Caco-2 (cell line): ENCODE results near the gene ISLR. TPM values are rescaled to one million over a fixed set of nuclear protein-coding genes. Genes with fewer than 3 reads are reported as not detected.

Source experiments
- BruUV-seq: library from RNA; stranded (reverse); fragments of 400-500 nt; replicated peaks from 2 replicates; lab custom pipeline; 2021; lab: Mats Ljungman, UMichigan
- CTCF ChIA-PET: fragments of 300-600 bp; sonication (Branson Sonifier 250); formaldehyde crosslinking; loops from one replicate; lab custom pipeline; 2022; ENCODE audit warnings: antibody characterized with exemption; lab: Charles Lee
- POLR2A ChIA-PET: fragments of 300-600 bp; sonication (Branson Sonifier 250); formaldehyde crosslinking; loops from one replicate; lab custom pipeline; 2022; ENCODE audit warnings: antibody characterized with exemption; lab: Charles Lee
- DNase-seq, 2 experiments: peaks; one replicate each; pipeline versions ENCODE4 v3.0.0 to v3.0.0-alpha.2; 2020 to 2022
- H3K27me3 ChIP-seq: replicated peaks from 2 replicates; pipeline ENCODE4 v1.6.0; 2011; ENCODE audit warnings: low read length; ENCODE audit not compliant: control insufficient read depth, insufficient read depth
- H3K36me3 ChIP-seq: 2 replicates; pipeline ENCODE4 v1.5.1; 2011; ENCODE audit warnings: low read length; ENCODE audit not compliant: control insufficient read depth, insufficient read depth
- H3K4me1 ChIP-seq: fragments of 250-450 bp; sonication (Bioruptor Pico); 2 replicates; pipeline ENCODE4 v1.5.1; 2020; ENCODE audit warnings: mild to moderate bottlenecking
- H3K4me3 ChIP-seq: 2 replicates; pipeline ENCODE4 v1.5.1; 2011; ENCODE audit warnings: low read depth, mild to moderate bottlenecking, control low read depth, low read length
- H3K9me3 ChIP-seq: fragments of 250-450 bp; sonication (Bioruptor Pico); 2 replicates; pipeline ENCODE4 v1.5.1; 2020; ENCODE audit warnings: mild to moderate bottlenecking, moderate library complexity
- H3K27ac Mint-ChIP-seq: one replicate; pipeline ENCODE4 v1.8.0; 2022; ENCODE audit warnings: mixed read lengths; ENCODE audit not compliant: unreplicated experiment
- H3K27me3 Mint-ChIP-seq: one replicate; pipeline ENCODE4 v1.8.0; 2022; ENCODE audit warnings: mixed read lengths; ENCODE audit not compliant: insufficient read depth, unreplicated experiment
- H3K36me3 Mint-ChIP-seq: one replicate; pipeline ENCODE4 v1.8.0; 2022; ENCODE audit warnings: mild to moderate bottlenecking, mixed read lengths; ENCODE audit not compliant: insufficient read depth, unreplicated experiment
- H3K4me1 Mint-ChIP-seq: one replicate; pipeline ENCODE4 v1.8.0; 2022; ENCODE audit warnings: low read depth, mixed read lengths; ENCODE audit not compliant: unreplicated experiment
- H3K4me3 Mint-ChIP-seq: one replicate; pipeline ENCODE4 v1.8.0; 2022; ENCODE audit warnings: mild to moderate bottlenecking, moderate library complexity, mixed read lengths; ENCODE audit not compliant: unreplicated experiment
- H3K9me3 Mint-ChIP-seq: one replicate; pipeline ENCODE4 v1.8.0; 2022; ENCODE audit warnings: mixed read lengths; ENCODE audit not compliant: unreplicated experiment
- intact Hi-C: fragments of 100-400 bp; cut with micrococcal nuclease; formaldehyde crosslinking; loops from one replicate; pipeline ENCODE4 v1.10.0; 2022; ENCODE audit not compliant: unreplicated experiment
- total RNA-seq: library from RNA; stranded (reverse); gene quantifications from 2 replicates; pipeline ENCODE4 v1.2.3, GENCODE V29; 2022
- TF ChIP-seq, protein P1 (sequence below), 2 experiments: fragments of 200-600 bp in 1 of 2; IDR thresholded peaks; 1 replicate in 1 of 2; 2 replicates in 1 of 2; pipeline versions ENCODE4 v1.5.1 to v1.8.0; 2011 to 2022; ENCODE audit warnings: antibody characterized with exemption in 1 of 2, control low read depth in 1 of 2, inconsistent platforms in 1 of 2, low read depth in 1 of 2, low read length in 1 of 2, mild to moderate bottlenecking in 1 of 2, moderate library complexity in 1 of 2; ENCODE audit not compliant: insufficient read depth in 1 of 2, severe bottlenecking in 1 of 2, unreplicated experiment in 1 of 2

The ISLR gene
- total RNA-seq, 1 experiment from 2014 or later, result not detected

DNA sequence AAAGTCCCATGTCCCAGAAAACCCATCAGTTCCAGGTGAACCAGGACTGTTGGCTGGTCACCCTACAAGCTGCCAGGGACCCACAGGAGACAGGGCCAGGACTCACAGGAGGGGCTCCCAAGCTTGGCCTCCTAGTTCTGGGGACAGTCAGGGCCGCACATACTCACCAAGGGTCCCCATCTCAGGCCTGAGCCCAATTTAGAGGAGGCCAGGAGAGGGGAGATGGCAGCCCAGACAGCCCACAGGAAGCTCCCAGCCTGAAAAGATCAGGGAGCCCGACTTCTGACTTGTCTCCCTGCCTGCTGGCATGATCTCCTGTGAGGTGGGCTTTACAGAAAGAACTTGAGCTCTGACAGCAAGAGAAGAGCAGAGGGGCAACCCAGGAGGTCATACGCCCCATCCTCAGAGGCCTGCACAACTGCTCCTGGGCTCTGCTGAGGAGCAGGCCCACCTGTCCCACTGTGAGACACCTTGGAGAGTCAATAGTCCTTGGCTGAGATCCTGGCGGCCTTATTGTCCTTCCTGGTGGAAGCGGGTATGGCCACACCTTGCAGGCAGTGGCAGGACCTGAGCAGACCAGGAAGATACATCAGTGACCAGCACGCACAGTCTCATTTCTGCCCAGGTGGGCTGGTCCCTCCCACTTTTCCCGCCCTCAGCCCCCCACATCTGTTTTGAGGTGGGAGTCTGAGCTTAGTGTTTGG, 2.5 kb upstream of the ISLR start:
- Histone ChIP-seq H3K9me3 (no peaks in the 10 kb centered on the region), H3K36me3 (no peaks in the 10 kb centered on the region), H3K27me3 (no peaks in the 10 kb centered on the region), H3K4me3 (no peak overlapping the region), H3K4me1 (no peaks in the 10 kb centered on the region)
- Mint-ChIP-seq H3K36me3 (no peaks in the 10 kb centered on the region), H3K27ac (no peak overlapping the region), H3K4me3 (no peak overlapping the region), H3K4me1 (no peaks in the 10 kb centered on the region), H3K9me3 (no peaks in the 10 kb centered on the region), H3K27me3 (peaks cover 5% of the 10 kb centered on the region)
- ChIA-PET CTCF (no interaction called here), POLR2A (no interaction called here)
- intact Hi-C loops, result no loop called here
- no TSS peak for BruUV-seq
- TF ChIP-seq, protein P1, sequence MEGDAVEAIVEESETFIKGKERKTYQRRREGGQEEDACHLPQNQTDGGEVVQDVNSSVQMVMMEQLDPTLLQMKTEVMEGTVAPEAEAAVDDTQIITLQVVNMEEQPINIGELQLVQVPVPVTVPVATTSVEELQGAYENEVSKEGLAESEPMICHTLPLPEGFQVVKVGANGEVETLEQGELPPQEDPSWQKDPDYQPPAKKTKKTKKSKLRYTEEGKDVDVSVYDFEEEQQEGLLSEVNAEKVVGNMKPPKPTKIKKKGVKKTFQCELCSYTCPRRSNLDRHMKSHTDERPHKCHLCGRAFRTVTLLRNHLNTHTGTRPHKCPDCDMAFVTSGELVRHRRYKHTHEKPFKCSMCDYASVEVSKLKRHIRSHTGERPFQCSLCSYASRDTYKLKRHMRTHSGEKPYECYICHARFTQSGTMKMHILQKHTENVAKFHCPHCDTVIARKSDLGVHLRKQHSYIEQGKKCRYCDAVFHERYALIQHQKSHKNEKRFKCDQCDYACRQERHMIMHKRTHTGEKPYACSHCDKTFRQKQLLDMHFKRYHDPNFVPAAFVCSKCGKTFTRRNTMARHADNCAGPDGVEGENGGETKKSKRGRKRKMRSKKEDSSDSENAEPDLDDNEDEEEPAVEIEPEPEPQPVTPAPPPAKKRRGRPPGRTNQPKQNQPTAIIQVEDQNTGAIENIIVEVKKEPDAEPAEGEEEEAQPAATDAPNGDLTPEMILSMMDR (IDR thresholded peaks at IDR 0.05; ENCODE audit: insufficient read depth in 1 of 2, low read depth in 1 of 2, low read length in 1 of 2, severe bottlenecking in 1 of 2, unreplicated experiment in 1 of 2), result no peak
- no peak for DNase-seq

DNA sequence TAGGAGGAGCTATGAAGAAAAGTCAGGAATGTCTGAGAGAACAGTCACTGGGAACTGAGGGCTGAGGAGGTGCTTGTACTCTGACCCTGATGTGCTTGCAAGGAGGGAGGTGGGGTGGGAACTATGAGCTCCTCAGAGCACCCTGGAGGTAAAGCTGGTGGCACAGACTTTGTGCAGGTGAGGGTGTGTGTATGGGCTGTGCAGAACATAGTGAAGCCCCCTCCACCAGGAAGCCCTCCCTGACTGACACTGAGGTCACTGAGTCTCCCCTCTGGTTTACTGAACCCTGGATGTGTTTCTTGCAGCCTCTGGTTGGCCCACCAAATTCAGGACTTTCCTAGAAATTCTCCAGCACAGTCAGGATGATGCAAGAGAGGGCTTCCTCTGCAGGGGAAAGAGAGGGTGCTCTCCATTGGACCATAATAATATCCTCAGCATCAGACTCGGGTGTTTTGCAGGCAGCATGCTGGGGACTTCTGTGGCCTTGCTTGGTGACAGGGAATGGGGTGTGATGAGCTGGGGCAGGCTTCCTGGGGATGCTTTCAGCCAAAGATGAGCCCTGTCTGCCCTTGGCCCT, 1.5 kb upstream of the ISLR start:
- Mint-ChIP-seq H3K4me1 (no peaks in the 10 kb centered on the region), H3K4me3 (no peak overlapping the region), H3K27ac (no peak overlapping the region), H3K36me3 (no peaks in the 10 kb centered on the region), H3K9me3 (no peaks in the 10 kb centered on the region), H3K27me3 (peaks cover 5% of the 10 kb centered on the region)
- DNase-seq, result no peak
- Histone ChIP-seq H3K36me3 (no peaks in the 10 kb centered on the region), H3K9me3 (no peaks in the 10 kb centered on the region), H3K27me3 (no peaks in the 10 kb centered on the region), H3K4me3 (no peak overlapping the region), H3K4me1 (no peaks in the 10 kb centered on the region)
- BruUV-seq, result no TSS peak
- ChIA-PET POLR2A (no interaction called here), CTCF (no interaction called here)
- TF ChIP-seq, protein P1 (IDR thresholded peaks at IDR 0.05; ENCODE audit: insufficient read depth in 1 of 2, low read depth in 1 of 2, low read length in 1 of 2, severe bottlenecking in 1 of 2, unreplicated experiment in 1 of 2), result no peak
- intact Hi-C loops, result no loop called here

DNA sequence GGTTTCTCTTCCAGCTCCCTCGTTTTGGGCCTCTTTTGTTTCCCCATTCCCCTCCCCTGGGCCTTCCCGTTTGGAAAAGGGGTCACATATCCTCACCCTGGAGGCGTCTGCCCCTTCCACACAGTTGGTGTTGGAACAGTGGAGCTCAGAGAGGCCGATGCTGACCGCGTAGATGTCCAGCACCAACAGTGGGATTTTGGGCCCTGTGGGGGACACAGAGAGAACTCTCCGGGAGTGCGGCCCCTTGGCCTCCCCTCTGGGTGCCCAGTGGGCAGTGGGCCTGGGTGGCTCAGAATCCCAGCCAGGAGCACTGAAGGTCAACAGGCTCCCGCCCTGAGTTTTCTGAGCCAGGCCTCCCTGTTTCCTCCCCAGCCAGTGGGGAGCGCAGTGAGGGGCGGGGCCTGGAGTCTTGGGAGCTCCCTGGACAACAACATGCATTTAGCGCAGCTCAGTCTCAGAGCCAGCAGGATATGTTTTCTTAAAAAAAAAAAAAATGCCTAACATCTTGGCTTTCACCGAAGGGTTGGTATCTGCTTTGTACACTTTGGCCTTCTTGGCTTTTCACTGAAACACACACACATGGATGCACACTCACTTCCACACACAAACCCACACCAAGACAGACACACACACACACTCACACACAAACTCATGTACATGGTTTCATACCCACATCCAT, 670 bp upstream of the ISLR start:
- no peaks in the 10 kb centered on the region for H3K36me3 ChIP-seq
- intact Hi-C loops, result no loop called here
- CTCF ChIA-PET, result interaction anchor here (0.7 kb wide), 1 partner anchor 1333 kb away, joined by 3 read pairs; no protein-coding TSS in a partner anchor
- H3K4me1 ChIP-seq, result no peaks in the 10 kb centered on the region
- Mint-ChIP-seq H3K36me3 (no peaks in the 10 kb centered on the region), H3K4me3 (no peak overlapping the region), H3K4me1 (no peaks in the 10 kb centered on the region), H3K9me3 (no peaks in the 10 kb centered on the region), H3K27ac (no peak overlapping the region), H3K27me3 (peaks cover 5% of the 10 kb centered on the region)
- POLR2A ChIA-PET, result no interaction called here
- no peaks in the 10 kb centered on the region for H3K27me3 ChIP-seq
- no TSS peak for BruUV-seq
- DNase-seq, result no peak
- no peak overlapping the region for H3K4me3 ChIP-seq
- no peaks in the 10 kb centered on the region for H3K9me3 ChIP-seq
- TF ChIP-seq, protein P1 (IDR thresholded peaks at IDR 0.05; ENCODE audit: insufficient read depth in 1 of 2, low read depth in 1 of 2, low read length in 1 of 2, severe bottlenecking in 1 of 2, unreplicated experiment in 1 of 2), result no peak
